Measurements from ENCODE around the gene HIF3A. TPM values are rescaled to one million over a fixed set of nuclear protein-coding genes. Genes with fewer than 3 reads are reported as not detected.

HIF3A gene
- total RNA-seq, 1 donor from 2014 or later: 12.6 TPM

- Histone ChIP-seq H3K27me3 (ENCODE audit: insufficient read depth, low read length) (peaks cover 28% of the 10 kb centered on the region), H2AFZ (ENCODE audit: low read depth, low read length) (no peak overlapping the region), H3K27ac (ENCODE audit: low read depth, low read length) (no peak overlapping the region), H4K20me1 (ENCODE audit: insufficient read depth, low read length) (no peaks in the 10 kb centered on the region), H3K9me3 (ENCODE audit: insufficient read depth, low read depth, low read length) (no peaks in the 10 kb centered on the region), H3K79me2 (ENCODE audit: insufficient read depth, low read length) (no peaks in the 10 kb centered on the region), H3K9ac (ENCODE audit: low read length) (no peak overlapping the region), H3K4me2 (ENCODE audit: low read length) (no peak overlapping the region), H3K4me3 (ENCODE audit: insufficient read depth, low read depth, low read length) (no peak overlapping the region), H3K4me1 (ENCODE audit: insufficient read depth, low read length) (peaks cover 13% of the 10 kb centered on the region), H3K36me3 (ENCODE audit: insufficient read depth, low read length) (no peaks in the 10 kb centered on the region)
- no peak for FAIRE-seq
- Mint-ChIP-seq H3K9me3 (ENCODE audit: unreplicated experiment) (no peaks in the 10 kb centered on the region), H3K36me3 (ENCODE audit: low read depth, unreplicated experiment) (peaks cover 2% of the 10 kb centered on the region), H3K4me1 (ENCODE audit: low read depth, unreplicated experiment) (peaks cover 14% of the 10 kb centered on the region), H3K4me3 (ENCODE audit: unreplicated experiment) (peak overlapping the region; percentile 77), H3K27me3 (ENCODE audit: low read depth, unreplicated experiment) (peaks cover 9% of the 10 kb centered on the region), H3K27ac (ENCODE audit: unreplicated experiment) (peak overlapping the region; percentile 3)
- no peak for DNase-seq (ENCODE audit: low read depth)
- TF ChIP-seq EZH2 (IDR thresholded peaks at IDR 0.05; ENCODE audit: insufficient read depth, low read length): no peak
- no peak for TF ChIP-seq CTCF (IDR thresholded peaks at IDR 0.05; ENCODE audit: insufficient read depth, low read depth, low read length)
These were observed 1.2 kb upstream of the HIF3A start for GRCh38 chr19:46295401-46296201.

- Histone ChIP-seq H3K4me2 (ENCODE audit: low read length) (no peak overlapping the region), H3K79me2 (ENCODE audit: insufficient read depth, low read length) (no peaks in the 10 kb centered on the region), H3K4me3 (ENCODE audit: insufficient read depth, low read depth, low read length) (no peak overlapping the region), H3K4me1 (ENCODE audit: insufficient read depth, low read length) (peaks cover 17% of the 10 kb centered on the region), H3K9me3 (ENCODE audit: insufficient read depth, low read depth, low read length) (no peaks in the 10 kb centered on the region), H4K20me1 (ENCODE audit: insufficient read depth, low read length) (no peaks in the 10 kb centered on the region), H3K27ac (ENCODE audit: low read depth, low read length) (no peak overlapping the region), H3K27me3 (ENCODE audit: insufficient read depth, low read length) (peaks cover 28% of the 10 kb centered on the region), H3K36me3 (ENCODE audit: insufficient read depth, low read length) (no peaks in the 10 kb centered on the region), H2AFZ (ENCODE audit: low read depth, low read length) (no peak overlapping the region), H3K9ac (ENCODE audit: low read length) (no peak overlapping the region)
- FAIRE-seq (no peak), DNase-seq (ENCODE audit: low read depth) (no peak)
- peak overlapping the region; percentile 77 for H3K4me3 Mint-ChIP-seq (ENCODE audit: unreplicated experiment)
- no peak for TF ChIP-seq CTCF (IDR thresholded peaks at IDR 0.05; ENCODE audit: insufficient read depth, low read depth, low read length)
- peaks cover 9% of the 10 kb centered on the region for H3K27me3 Mint-ChIP-seq (ENCODE audit: low read depth, unreplicated experiment)
- no peak overlapping the region for H3K27ac Mint-ChIP-seq (ENCODE audit: unreplicated experiment)
- peaks cover 2% of the 10 kb centered on the region for H3K36me3 Mint-ChIP-seq (ENCODE audit: low read depth, unreplicated experiment)
- peaks cover 16% of the 10 kb centered on the region for H3K4me1 Mint-ChIP-seq (ENCODE audit: low read depth, unreplicated experiment)
- no peaks in the 10 kb centered on the region for H3K9me3 Mint-ChIP-seq (ENCODE audit: unreplicated experiment)
These were observed 701 bp upstream of the HIF3A start for GRCh38 chr19:46296202-46296480.

Data from astrocyte (in vitro differentiated cells and primary cell).